ENCODE measurements around the gene TP73. TPM values are rescaled to one million over a fixed set of nuclear protein-coding genes. Genes with fewer than 3 reads are reported as not detected.
A peak's percentile ranks its signal among the peaks of the same experiment; 100 is the strongest.

Gene TP73
- total and polyA plus RNA-seq, 2 donors from 2014 or later: 0.54 TPM; not detected in 1

DNA sequence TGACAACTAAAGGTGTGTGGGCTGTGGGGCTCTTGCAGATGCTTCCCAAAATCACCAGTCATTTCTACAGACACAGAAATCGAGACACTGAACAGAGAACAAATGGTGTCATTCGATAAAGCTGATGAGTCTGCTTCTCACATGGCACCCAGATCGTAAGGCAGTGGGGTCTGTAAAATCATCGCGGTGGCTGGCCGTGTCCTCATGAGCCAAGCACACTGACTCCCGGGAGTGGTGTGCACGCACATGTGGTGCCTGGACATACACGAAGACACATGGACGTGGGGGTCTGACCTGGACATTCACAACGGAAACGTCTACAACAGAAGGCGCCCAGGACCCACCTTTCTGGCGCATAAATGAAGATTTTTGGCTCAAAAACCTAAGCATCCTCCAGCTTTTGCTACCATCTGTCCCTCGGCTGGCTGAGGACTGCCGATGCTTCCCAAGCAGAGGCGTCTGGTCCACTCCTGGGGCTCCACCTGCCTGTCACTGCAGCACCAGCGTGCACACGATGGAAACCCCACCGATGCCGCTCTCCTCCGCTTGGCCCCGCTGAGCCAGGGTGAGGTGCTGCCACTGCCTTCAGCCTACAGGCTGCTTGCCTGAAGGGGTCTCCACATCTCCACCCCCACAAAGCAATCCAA, 127.1 kb downstream of the TP73 start:
- peaks cover 0 to 20% (median 5%) of the 10 kb centered on the region in 3 donors for H3K4me1 ChIP-seq (ENCODE audit: control insufficient read depth in 2 of 3, insufficient read depth in 2 of 3, low read depth in 1 of 3, low read length in 3 of 3)
- H3K27ac ChIP-seq (ENCODE audit: low read depth in 2 of 2, low read length in 2 of 2): no peak overlapping the region
- intact Hi-C loops (cut with DNase I): no loop called here
- TF ChIP-seq, protein P1, sequence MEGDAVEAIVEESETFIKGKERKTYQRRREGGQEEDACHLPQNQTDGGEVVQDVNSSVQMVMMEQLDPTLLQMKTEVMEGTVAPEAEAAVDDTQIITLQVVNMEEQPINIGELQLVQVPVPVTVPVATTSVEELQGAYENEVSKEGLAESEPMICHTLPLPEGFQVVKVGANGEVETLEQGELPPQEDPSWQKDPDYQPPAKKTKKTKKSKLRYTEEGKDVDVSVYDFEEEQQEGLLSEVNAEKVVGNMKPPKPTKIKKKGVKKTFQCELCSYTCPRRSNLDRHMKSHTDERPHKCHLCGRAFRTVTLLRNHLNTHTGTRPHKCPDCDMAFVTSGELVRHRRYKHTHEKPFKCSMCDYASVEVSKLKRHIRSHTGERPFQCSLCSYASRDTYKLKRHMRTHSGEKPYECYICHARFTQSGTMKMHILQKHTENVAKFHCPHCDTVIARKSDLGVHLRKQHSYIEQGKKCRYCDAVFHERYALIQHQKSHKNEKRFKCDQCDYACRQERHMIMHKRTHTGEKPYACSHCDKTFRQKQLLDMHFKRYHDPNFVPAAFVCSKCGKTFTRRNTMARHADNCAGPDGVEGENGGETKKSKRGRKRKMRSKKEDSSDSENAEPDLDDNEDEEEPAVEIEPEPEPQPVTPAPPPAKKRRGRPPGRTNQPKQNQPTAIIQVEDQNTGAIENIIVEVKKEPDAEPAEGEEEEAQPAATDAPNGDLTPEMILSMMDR (IDR thresholded peaks at IDR 0.05; ENCODE audit: borderline replicate concordance, extremely low read depth, insufficient read depth): no peak
- no peaks in the 10 kb centered on the region for H3K9me3 ChIP-seq (ENCODE audit: control insufficient read depth in 2 of 3, insufficient read depth in 1 of 3, low read length in 3 of 3)
- H3K9ac ChIP-seq (ENCODE audit: low read length in 3 of 3): no peak overlapping the region
- H3K4me3 ChIP-seq (ENCODE audit: low read length in 3 of 3): no peak overlapping the region
- no peaks in the 10 kb centered on the region for H3K27me3 ChIP-seq (ENCODE audit: control insufficient read depth, insufficient read depth, low read length)
- peaks cover 8 to 35% (median 30%) of the 10 kb centered on the region in 3 donors for H3K36me3 ChIP-seq (ENCODE audit: control insufficient read depth in 2 of 3, insufficient read depth in 3 of 3, low read length in 3 of 3)
- peak in 1 of 5 donors; percentile 31 for DNase-seq
- FAIRE-seq: no peak

DNA sequence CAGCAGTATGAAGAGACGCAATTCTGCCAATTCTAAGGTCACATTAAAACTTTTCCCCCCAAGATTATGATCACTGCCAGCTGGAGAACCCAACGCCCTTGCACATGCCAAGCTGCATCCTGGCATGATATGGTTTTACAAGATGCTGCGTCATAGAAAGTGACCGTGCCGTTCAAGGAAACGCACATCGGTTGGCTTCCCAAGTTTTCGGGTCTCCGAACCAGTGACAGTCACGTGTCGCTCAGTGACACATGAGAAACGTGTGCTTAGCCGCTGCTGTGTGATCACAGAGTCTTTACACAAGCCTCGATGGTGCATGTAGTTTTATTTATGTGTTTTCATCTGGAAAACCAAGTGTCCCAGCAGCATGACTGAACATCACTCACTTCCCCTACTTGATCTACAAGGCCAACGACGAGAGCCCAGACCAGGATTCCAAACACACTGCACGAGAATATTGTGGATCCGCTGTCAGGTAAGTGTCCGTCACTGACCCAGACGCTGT, 127.6 kb downstream of the TP73 start:
- TF ChIP-seq, protein P1 (IDR thresholded peaks at IDR 0.05; ENCODE audit: borderline replicate concordance, extremely low read depth, insufficient read depth): no peak
- intact Hi-C loops (cut with DNase I): no loop called here
- FAIRE-seq: no peak
- Histone ChIP-seq H3K9me3 (ENCODE audit: control insufficient read depth in 2 of 3, insufficient read depth in 1 of 3, low read length in 3 of 3) (no peaks in the 10 kb centered on the region), H3K36me3 (ENCODE audit: control insufficient read depth in 2 of 3, insufficient read depth in 3 of 3, low read length in 3 of 3) (peaks cover 8 to 35% (median 31%) of the 10 kb centered on the region in 3 donors), H3K4me1 (ENCODE audit: control insufficient read depth in 2 of 3, insufficient read depth in 2 of 3, low read depth in 1 of 3, low read length in 3 of 3) (peaks cover 0 to 17% (median 5%) of the 10 kb centered on the region in 3 donors), H3K27ac (ENCODE audit: low read depth in 2 of 2, low read length in 2 of 2) (no peak overlapping the region), H3K27me3 (ENCODE audit: control insufficient read depth, insufficient read depth, low read length) (no peaks in the 10 kb centered on the region), H3K9ac (ENCODE audit: low read length in 3 of 3) (no peak overlapping the region), H3K4me3 (ENCODE audit: low read length in 3 of 3) (no peak overlapping the region)
- DNase-seq: peak in 1 of 5 donors; percentile 11

DNA sequence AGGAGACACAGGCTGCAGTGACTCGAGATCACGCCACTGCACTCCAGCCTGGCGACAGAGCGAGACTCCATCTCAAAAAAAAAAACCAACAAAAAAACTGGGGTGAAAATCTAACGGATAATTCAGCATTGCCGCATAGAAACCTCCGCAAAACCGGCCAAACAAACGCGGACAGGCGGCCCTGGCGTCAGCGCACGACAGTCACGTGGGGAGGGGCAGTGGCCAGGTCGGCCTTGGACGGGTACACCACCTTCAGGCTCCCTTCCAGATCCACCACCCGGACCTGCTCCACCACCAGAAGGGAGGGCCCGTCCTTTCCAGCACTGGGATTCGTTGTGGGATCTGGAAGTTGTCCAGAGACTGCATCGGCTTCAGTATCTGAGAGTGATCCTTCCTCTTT, 128.6 kb downstream of the TP73 start:
- Histone ChIP-seq H3K27ac (ENCODE audit: low read depth in 2 of 2, low read length in 2 of 2) (no peak overlapping the region), H3K4me3 (ENCODE audit: low read length in 3 of 3) (no peak overlapping the region), H3K27me3 (ENCODE audit: control insufficient read depth, insufficient read depth, low read length) (no peaks in the 10 kb centered on the region), H3K9me3 (ENCODE audit: control insufficient read depth in 2 of 3, insufficient read depth in 1 of 3, low read length in 3 of 3) (no peaks in the 10 kb centered on the region), H3K36me3 (ENCODE audit: control insufficient read depth in 2 of 3, insufficient read depth in 3 of 3, low read length in 3 of 3) (peaks cover 8 to 35% (median 31%) of the 10 kb centered on the region in 3 donors), H3K9ac (ENCODE audit: low read length in 3 of 3) (no peak overlapping the region), H3K4me1 (ENCODE audit: control insufficient read depth in 2 of 3, insufficient read depth in 2 of 3, low read depth in 1 of 3, low read length in 3 of 3) (peaks cover 0 to 8% (median 5%) of the 10 kb centered on the region in 3 donors)
- TF ChIP-seq, protein P1 (IDR thresholded peaks at IDR 0.05; ENCODE audit: borderline replicate concordance, extremely low read depth, insufficient read depth): no peak
- FAIRE-seq: no peak
- DNase-seq: peak in 1 of 5 donors; percentile 59
- intact Hi-C loops (cut with DNase I): no loop called here

Data from kidney (tissue), 14 donors.